Measurements from ENCODE around the gene CACNA1B.
"Not testable (repeated sequence)": the region's sequence is repeated elsewhere in the genome, so short reads cannot be mapped to it uniquely, and the experiment has no call there.

Gene CACNA1B
- long read RNA-seq, donor 1 = 0 reads
- long read RNA-seq, donor 2 = 0 reads
- long read RNA-seq, donor 3 = 0 reads
- long read RNA-seq, donor 4 = 0 reads
- long read RNA-seq, donor 5 = 0 reads
- long read RNA-seq, donor 6 = 0 reads
- long read RNA-seq, donor 7 = 0 reads
- long read RNA-seq, donor 8 = 0 reads

DNA sequence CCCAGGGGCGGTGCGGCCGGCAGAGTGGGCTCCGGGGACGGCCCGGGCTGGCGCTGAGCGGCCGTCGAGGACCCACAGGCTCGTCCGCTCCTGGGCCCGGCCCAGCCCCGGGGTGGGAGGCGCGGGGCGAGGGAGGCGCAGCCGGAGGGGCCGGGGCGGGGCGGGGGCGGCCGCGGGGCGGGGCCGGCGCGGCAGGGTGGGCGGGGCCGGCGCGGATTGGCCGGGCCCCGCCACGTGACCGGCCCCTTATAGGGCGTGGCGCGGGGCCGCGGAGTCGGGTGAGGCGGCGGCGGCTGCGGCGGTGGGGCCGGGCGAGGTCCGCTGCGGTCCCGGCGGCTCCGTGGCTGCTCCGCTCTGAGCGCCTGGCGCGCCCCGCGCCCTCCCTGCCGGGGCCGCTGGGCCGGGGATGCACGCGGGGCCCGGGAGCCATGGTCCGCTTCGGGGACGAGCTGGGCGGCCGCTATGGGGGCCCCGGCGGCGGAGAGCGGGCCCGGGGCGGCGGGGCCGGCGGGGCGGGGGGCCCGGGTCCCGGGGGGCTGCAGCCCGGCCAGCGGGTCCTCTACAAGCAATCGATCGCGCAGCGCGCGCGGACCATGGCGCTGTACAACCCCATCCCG lies at the start of gene CACNA1B:
Gene CACNA1B (plus strand): TSS at position 277 of the 617 bp plus-strand sequence. CDS start 152 bp downstream, at position 429.
- not testable (repeated sequence) for DNase-seq

DNA sequence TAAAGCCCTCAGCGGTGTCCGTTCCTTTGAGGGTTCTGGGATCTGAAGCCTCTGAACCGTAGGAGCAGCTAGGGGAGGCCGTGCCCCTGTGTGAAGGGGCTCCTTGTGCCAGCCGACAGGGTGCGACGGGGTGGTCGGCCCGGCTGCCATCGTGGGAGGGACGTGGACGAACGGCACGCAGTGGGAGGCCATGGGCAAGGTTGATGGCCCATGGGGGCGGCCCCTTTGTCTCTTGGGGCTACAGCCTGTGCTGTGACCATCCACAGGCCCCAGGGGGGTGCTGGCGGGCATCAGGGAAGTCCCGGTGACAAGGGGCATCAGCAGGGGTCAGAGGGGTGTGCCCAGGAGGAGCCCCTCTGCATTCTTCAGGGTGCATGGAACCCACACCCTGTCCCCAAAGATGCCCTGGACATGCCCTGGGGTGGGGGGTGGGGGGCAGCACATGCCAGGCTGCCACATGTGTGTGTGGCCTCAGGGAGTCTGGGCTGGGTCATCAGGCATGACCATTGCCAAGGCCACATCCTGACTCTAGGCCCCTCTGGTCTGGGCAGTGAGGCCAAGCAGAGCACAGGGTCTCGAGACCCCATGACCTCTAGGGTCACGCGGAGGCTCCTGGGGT lies 49.6 kb upstream of the CACNA1B start:
- DNase-seq = no peak

DNA sequence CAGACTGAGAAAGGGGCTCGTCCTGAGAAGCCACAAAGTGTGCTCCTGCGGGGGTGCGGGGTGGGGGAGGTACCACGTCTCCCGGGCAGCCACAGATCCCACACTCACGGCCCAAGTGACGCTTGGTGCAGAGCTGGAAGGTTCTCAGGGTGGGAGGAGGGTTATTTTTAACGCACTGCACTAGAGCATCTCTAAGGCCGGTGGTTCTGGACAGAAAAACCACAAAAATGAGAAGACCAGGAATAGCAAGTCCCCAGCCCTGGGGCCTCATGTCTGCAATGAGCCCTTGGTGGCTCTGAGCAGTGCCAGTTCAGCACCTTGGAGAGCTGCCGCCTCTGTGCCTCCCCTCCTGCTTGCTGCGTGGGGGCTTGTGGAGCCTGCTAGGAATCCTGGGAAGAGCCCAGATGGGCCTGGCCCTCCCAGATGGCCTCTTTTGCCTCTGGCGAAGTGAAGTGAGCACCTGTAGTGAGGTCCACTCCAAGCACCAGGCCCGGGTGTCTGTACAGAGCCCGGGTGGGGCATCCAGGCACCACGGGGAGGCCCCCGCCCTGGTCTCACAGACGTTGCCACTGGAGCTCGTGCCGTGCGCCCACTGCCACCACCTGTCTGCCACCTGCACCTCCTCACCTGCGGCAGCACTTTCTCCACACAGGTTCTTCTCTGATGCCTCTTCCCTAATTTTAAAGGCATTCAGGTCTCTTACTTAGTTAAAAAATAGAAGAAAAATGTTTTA lies 48.9 kb upstream of the CACNA1B start:
- no peak for DNase-seq

DNA sequence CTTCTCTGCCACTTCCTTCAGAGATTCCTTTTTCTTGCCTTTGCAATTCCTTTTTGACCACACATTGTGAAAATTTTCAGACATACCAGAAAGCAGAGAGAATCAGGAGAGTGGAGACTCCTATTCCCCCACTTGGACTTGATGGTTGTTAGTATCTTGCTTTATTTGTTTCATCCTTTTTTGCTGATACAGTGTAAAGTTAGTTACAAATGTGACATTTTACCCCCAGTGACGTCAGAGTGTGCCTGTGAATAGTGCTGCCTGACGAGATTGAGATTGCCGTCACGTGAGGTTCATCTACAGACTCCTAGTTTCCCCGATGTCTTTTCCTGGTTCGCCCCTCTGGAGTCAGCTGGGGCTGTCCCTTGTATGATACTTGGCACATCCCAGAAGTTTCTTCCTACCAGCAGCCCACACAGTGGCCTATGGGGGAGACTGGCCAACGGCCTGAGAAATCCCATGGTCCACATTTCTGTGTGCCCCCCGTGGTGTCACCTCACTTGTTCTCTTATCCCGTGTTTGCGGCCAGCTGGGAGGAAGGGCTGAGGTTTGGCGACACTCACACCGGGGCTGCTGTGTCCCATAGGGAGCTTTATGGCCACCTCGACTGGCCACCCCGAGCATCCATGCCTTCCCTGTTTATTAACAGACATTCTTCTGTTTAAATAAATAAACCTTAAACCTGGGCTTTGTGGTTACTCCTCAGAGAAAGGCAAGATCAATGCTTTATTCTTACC lies 48.2 kb upstream of the CACNA1B start:
- DNase-seq = no peak

DNA sequence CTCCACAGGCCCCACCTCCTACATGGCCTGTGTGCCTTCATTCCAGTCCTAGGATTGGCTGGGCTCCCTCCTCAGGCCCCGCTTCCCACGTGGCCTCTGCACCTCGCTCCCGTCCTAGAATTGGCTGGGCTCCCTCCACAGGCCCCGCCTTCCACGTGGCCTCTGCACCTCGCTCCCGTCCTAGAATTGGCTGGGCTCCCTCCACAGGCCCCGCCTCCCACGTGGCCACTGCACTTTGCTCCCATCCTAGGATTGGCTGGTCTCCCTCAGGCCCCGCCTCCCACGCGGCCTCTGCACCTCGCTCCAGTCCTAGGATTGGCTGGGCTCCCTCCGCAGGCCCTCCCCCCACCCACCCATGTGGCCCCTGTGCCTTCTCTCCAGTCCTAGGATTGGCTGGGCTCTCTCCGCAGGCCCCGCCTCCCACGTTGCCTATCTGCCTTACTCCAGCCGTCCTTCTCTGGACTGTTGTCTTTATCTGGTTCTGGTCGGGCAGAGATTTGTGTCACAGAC lies 45.3 kb upstream of the CACNA1B start:
- DNase-seq = no peak

DNA sequence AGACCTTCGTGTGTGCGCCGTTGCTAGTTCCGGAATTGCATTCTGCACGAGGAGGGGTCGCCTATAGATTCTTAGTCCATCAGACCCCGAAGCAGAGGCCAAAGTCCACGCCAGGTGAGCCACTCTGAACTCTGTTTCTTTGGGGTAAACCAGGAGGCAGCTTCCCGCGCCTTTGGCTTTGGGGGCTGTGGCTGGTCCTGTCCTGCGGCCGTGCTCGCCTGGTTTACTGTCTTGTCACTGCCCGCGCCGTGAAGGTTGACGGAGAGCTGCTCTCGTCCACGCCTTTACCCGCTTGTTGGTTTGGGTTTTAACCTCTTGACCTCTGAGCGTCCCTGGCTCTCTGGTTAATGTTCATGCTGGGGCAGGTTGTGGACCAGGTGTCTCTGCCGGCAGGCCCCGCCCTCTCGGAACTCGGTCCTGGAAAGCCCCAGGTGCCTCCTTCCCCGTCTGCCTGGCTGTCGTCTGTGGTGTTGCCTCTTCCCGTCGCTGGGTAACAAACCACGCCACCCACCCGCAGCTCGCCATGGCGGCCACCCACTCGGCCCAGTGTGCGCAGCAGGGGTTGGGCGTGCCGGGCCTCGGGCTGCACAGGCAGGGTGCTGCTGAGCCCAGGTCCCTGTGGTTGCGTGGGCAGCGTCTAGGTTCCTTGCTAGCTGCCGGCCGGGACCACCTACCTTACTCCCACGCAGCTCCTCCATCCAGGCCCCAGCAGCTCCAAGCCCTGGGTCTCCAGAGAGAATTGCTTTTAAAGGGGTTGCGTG lies 44.6 kb upstream of the CACNA1B start:
- no peak for DNase-seq

DNA sequence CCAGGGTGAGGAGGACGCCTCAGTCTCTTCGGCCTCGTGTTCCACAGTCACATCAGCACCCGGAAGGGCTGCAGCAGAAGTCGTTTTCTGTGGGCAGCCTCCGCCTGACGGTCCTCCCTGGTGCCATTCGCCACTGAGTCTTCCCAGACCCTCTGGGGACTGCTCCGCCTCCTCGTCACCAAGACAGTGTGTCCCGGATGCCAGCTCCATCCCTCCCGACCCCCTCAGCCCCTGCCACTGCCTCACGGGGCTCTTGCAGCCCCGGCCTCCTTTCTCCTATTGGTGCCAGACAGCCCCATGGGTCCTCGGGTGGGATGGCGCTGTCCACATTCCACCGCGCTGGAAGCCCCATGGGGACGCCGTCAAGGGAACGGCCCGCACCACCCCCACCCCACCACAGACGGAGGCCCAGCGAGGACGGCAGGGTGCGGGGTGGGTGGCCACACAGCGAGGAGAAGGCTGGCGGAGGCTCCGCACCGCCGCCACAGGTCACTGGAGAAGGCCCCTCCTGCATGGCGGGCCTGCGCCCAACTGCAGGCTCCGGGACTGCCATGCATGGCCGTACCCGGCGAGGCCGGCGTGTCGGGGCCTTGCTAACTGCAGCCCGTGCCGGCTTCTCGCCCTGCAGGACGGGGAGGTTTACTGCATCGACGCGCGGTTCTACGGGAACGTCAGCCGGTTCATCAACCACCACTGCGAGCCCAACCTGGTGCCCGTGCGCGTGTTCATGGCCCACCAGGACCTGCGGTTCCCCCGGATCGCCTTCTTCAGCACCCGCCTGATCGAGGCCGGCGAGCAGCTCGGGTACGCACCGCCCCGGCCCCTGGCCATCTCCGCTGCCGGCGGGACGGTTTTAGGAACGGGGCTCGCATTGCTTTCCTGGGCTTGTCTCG lies 43.6 kb upstream of the CACNA1B start:
- DNase-seq = no peak

DNA sequence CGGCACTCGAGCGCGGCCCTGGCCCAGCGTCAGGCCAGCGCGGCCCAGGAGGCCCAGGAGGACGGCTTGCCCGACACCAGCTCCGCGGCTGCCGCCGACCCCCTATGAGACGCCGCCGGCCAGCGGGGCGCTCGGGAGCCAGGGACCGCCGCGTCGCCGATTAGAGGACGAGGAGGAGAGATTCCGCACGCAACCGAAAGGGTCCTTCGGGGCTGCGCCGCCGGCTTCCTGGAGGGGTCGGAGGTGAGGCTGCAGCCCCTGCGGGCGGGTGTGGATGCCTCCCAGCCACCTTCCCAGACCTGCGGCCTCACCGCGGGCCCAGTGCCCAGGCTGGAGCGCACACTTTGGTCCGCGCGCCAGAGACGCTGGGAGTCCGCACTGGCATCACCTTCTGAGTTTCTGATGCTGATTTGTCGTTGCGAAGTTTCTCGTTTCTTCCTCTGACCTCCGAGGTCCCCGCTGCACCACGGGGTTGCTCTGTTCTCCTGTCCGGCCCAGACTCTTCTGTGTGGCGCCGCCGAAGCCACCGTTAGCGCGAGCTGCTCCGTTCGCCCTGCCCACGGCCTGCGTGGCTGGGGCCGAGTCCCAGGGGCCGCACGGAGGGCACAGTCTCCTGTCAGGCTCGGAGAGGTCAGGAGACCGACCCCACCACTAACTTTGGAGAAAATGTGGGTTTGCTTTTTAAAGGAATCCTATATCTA lies 42.6 kb upstream of the CACNA1B start:
- no peak for DNase-seq

DNA sequence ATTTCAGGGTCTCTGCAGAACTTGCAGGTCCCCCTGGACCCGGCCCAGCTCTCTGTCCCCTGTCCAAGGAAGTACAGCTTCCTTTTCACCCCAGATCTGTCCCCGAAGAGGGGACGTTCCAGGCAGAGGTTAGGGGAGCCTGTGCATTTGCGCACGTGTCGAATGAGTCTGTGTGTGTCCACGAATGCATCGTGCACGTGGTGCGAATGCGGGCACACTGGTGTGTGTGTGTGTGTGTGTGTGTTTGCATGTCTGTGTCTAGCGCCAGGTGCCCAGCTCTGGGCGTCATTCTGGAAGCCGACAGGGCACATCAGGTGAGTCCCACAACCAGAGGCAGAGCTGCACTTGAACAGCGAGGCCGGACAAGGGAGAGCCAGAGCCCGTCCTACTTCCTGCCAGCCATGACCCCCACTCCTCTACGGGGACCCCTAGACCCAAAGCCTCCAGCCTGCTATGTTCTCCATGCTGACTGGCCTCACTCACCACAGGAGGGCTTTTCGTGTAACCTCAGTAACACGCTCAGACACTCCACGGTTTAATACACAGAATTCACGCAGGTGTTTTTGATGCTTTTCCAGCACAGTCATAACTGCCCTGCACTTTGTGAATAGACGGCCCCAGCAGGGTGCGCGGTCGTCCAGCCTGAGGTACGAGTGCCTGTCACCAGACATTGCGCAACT lies 41.3 kb upstream of the CACNA1B start:
- no peak for DNase-seq

DNA sequence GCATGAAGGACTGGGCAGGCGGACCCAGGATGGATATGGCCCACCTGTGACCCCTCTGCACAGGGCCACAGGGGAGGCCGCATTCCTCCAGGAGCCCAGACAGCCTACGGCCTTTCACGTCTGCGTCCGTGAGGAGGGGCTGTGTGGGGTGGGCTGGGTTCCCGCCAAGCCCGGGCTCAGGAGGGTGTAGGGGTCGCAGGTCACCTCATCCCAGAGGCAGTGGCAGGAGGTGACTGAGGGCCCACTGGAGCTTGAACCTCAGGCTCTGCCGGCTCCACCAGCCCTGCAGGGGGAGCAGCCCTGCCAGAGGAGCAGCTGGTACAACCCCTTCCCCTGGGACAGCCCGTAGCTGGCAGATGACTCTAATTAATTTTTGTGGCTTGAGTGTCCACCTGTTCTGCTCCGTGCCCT lies 40.7 kb upstream of the CACNA1B start:
- DNase-seq = no peak

DNA sequence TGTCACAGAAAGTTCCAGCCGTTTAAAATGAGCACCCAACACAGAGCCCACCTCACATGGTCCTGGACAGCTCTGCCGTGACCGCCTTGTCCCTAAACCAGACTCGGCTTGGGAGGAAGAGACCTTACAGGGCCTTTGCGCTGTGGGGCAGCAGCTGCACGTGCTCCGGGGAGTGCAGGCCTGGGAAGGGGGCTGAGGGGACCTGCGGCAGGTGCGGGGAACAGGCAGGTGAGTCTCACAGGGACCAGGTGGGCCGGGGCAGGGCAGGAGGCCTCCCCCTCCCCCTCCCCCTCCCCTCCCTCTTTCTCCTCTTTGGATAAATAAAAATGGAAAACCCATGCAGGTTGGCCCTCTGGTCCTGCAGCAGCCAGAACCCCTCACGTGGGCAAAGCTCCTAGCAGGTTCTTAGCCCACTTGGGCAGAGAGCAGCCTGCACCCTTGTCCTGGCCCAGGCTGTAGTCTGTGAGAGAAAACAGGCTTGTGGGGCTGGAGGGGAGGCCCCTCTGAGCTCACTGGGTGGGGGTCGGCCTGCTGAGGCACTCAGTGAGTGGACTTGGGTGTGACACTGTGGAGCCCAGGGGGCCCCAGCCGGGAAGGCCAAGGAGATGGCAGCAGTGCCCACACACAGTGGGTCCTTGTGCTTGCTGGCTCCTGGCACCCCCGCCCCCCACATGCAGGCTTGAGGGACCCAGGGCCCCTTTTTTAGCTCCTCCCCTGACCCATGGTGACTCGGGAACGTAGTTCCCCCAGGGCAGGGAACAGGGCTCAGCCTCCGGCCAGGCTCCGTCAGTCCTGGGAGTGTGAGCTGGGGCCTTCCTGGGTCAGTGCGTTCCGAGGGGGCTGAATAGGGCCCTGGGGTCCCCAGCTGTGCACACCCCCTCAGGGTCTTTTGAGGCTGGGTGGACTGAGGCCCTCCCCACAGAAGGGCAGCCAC lies 40.0 kb upstream of the CACNA1B start:
- DNase-seq = no peak

DNA sequence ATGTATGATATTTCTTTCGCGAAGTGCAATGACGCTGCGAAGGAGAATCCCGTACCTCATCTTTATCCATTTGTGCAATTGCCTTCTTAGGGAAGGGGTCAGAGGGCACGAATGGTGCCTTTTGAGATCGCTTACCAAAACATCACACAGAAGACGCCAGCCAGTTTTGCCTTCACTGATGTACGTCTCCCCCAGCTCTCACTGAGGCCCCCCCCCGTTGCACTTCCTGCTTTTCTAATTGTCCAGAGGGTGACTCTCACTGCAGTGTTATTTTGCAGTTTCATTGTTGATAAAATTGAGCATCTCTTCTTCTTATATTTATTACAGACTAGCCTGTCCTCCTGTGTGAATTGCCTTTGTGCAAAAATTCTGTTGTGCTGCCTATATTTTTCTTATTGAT lies 39.0 kb upstream of the CACNA1B start:
- no peak for DNase-seq

DNA sequence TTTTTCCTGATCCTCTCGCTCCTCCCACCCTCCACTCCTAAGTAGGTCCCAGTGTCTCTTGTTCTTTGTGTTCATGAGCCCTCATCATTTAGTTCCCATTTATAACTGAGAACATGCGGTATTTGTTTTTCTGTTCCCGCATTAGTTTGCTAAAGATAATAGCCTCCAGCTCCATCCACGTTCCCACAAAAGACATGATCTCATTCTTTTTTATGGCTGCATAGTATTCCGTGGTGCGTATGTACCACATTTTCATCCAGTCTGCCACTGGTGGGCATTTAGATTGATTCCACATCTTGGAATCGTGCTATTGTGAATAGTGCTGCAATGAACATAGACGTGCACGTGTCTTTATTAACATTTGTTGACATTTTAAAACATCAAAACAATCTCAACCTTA lies 34.2 kb upstream of the CACNA1B start:
- no peak for DNase-seq

DNA sequence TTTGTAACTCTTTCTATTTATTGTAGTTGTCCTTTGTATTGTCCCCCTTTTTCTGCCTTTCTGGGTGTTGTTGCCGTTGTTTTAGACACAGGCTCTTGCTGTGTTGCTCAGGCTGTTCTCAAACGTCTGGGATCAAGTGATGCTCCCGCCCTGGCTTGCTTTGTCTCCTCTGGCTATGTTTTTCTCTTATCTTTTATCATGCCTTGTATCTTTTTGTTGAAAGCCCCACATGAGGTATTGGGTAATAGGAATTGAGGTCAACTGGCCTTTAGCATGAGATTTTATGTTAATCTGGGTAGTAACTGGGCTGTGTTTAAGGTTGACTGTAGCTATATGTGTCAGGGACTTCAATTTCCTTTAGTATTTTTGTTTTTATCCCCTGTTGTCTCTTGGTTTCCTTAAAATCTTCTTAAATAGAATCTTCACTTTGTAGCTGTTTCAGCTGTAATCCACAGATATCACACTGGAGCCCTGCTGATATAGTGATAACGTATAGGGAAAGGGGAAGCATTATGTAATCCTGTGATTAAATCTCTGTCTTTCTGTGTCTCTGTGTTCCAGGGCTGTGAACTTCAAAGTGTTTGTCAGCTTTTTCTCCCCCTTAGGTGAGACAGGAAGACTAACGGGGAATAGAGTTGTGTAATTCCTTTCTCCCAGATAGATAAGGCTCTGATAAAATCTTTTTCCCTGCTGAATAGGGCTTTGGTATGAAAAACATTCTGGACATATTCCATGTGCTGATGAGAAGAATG lies 25.9 kb upstream of the CACNA1B start:
- DNase-seq = no peak

DNA sequence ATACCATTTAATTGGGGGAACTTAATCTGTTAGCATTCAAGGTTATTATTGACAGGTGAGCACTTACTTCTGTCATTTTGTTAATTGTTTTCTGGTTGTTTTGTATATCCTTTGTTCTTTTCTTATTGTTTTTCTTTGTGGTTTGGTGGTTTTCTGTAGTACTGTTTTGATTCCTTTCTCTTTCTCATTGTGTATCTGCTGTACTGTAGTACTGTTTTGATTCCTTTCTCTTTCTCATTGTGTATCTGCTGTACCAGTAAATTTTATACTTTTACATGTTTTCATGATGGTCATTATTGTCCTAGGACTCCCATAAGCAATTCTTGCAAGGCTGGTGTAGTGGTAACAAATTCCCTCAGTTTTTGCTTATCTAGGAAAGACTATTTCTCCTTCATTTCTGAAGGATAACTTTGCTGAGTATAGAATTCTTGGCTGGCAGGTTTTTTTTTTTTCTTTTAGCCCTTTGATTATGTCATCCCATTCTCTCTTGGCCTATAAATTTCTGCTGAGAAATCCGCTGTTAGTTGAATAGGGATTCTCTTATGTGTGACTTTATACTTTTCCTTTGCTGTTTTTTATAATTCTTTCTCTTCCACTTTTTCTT lies 24.1 kb upstream of the CACNA1B start:
- DNase-seq = no peak

DNA sequence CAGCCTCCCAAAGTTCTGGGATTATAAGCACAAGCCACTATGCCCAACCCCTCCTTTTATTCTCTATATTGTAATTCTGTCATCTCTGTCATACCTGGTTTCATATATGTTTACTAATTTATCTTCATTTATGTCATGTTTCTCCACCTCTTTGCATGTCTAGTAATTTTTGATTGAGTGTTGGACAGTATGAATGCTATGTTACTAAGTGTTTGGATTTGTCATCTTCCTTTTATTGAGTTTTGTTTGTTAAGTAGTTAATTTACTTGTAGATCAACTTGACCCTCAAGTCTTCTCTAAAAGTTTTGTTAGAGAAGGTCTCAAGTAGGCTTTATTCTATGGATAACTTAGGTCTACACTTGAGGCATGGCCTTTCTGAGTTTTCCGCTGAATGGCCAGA lies 17.2 kb upstream of the CACNA1B start:
- no peak for DNase-seq

DNA sequence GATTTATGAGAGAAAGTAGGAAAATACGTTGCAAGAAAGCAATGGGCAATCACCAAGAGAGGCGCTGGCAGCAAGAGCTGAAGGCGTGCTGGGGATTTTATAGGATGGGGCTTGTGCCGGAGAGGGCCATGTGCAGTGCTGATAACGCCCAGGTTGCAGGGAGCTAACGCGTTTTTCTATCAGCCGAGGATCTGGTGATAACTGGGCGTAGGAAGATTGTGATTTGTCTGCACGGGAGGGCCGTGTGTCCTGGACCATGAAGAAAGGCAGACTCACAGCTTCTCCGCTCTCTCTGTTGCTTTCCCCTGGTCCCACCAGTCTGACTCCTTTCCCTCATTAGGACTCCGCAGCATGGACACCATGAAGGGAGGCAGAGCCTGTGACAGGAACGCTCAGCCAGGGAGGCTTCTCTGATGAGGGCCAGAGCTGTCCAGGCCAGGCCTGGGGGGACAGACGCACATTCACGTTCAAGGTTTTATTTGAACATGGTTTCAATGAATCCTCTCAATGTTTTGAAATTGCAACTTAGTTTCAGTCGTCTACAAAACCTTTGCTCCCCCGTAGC lies 11.9 kb upstream of the CACNA1B start:
- DNase-seq = no peak

Measured in right kidney (tissue), 9 donors.